H1 (cell line): ENCODE results near the gene EVX2. TPM values are rescaled to one million over a fixed set of nuclear protein-coding genes. Genes with fewer than 3 reads are reported as not detected.

Source experiments
- CTCF ChIA-PET: fragments of 300-600 bp; sonication (Branson Sonifier 250); formaldehyde crosslinking; loops from one replicate; lab custom pipeline; 2021; ENCODE audit not compliant: partially characterized antibody; lab: Charles Lee
- POLR2A ChIA-PET: fragments of 300-600 bp; sonication (Branson Sonifier 250); formaldehyde crosslinking; loops from one replicate; lab custom pipeline; 2021; ENCODE audit warnings: inconsistent platforms; ENCODE audit not compliant: partially characterized antibody; lab: Charles Lee
- DNase-seq, 2 experiments: peaks; one replicate each; pipeline versions ENCODE4 v3.0.0 to v3.0.0-alpha.2; 2010 to 2022; ENCODE audit warnings: low spot score in 2 of 2, low read depth in 1 of 2, mixed read lengths in 1 of 2
- FAIRE-seq: peaks from 2 replicates; lab custom pipeline; 2011; peaks lifted over from hg19 to GRCh38; lab: Jason Lieb, UNC
- H2AFZ ChIP-seq: 2 replicates; pipeline ENCODE4 v1.8.1; 2012; ENCODE audit warnings: low read length, inconsistent platforms
- H2AK5ac ChIP-seq: 2 replicates; pipeline ENCODE4 v1.6.1; 2013; ENCODE audit warnings: low read depth, low read length
- H2BK120ac ChIP-seq: replicated peaks from 2 replicates; pipeline ENCODE3; 2013; ENCODE audit warnings: low read depth, low read length, inconsistent platforms
- H2BK12ac ChIP-seq: 2 replicates; pipeline ENCODE4 v1.6.1; 2013; ENCODE audit warnings: low read depth, low read length
- H2BK15ac ChIP-seq: 2 replicates; pipeline ENCODE4 v1.6.1; 2013; ENCODE audit warnings: low read length
- H2BK20ac ChIP-seq: 2 replicates; pipeline ENCODE4 v1.6.1; 2013; ENCODE audit warnings: low read length
- H2BK5ac ChIP-seq: 2 replicates; pipeline ENCODE4 v1.6.1; 2013; ENCODE audit warnings: low read depth, low read length
- H3K14ac ChIP-seq: 2 replicates; pipeline ENCODE4 v1.6.1; 2013; ENCODE audit warnings: inconsistent platforms; ENCODE audit not compliant: insufficient read length
- H3K18ac ChIP-seq: 2 replicates; pipeline ENCODE4 v1.6.1; 2013; ENCODE audit warnings: low read length; ENCODE audit errors: extremely low read depth
- H3K23ac ChIP-seq: 2 replicates; pipeline ENCODE4 v1.6.1; 2013; ENCODE audit warnings: inconsistent platforms; ENCODE audit not compliant: insufficient read length
- H3K23me2 ChIP-seq: 2 replicates; pipeline ENCODE4 v1.6.1; 2013; ENCODE audit warnings: low read depth, low read length
- H3K27ac ChIP-seq: 2 replicates; pipeline ENCODE4 v1.6.1; 2011; ENCODE audit warnings: low read depth, low read length, inconsistent platforms
- H3K27me3 ChIP-seq, 4 experiments: replicated peaks in 1 of 4; 1 replicate in 1 of 4; 2 replicates in 3 of 4; pipeline versions ENCODE4 v1.6.1 to v1.8.1; 2011 to 2013; ENCODE audit warnings: low read length in 3 of 4, mild to moderate bottlenecking in 3 of 4, inconsistent platforms in 2 of 4, mixed read lengths in 2 of 4, moderate library complexity in 1 of 4; ENCODE audit not compliant: control insufficient read depth in 3 of 4, insufficient read depth in 3 of 4; ENCODE audit errors: extremely low read depth in 1 of 4
- H3K36me3 ChIP-seq, 4 experiments: 2 replicates each; pipeline versions ENCODE4 v1.6.1 to v1.8.1; 2011 to 2013; ENCODE audit warnings: mild to moderate bottlenecking in 4 of 4, low read length in 3 of 4, moderate library complexity in 2 of 4, control low read depth in 1 of 4, inconsistent platforms in 1 of 4; ENCODE audit not compliant: insufficient read depth in 4 of 4, control insufficient read depth in 2 of 4
- H3K4ac ChIP-seq: replicated peaks from 2 replicates; pipeline ENCODE3; 2013; ENCODE audit warnings: low read length, low read depth, mixed read lengths, inconsistent platforms; ENCODE audit not compliant: insufficient read length
- H3K4me1 ChIP-seq, 4 experiments: replicated peaks in 1 of 4; 1 replicate in 1 of 4; 2 replicates in 3 of 4; pipeline versions ENCODE4 v1.6.1 to v1.8.1; 2011 to 2013; ENCODE audit warnings: low read length in 3 of 4, inconsistent platforms in 2 of 4, mixed read lengths in 1 of 4; ENCODE audit not compliant: insufficient read depth in 4 of 4, control insufficient read depth in 3 of 4
- H3K4me2 ChIP-seq, 2 experiments: 2 replicates each; pipeline versions ENCODE4 v1.6.1 to v1.8.1; 2011 to 2013; ENCODE audit warnings: low read depth in 2 of 2, low read length in 2 of 2, control low read depth in 1 of 2, inconsistent platforms in 1 of 2, mild to moderate bottlenecking in 1 of 2; ENCODE audit not compliant: insufficient read depth in 1 of 2
- H3K4me3 ChIP-seq, 4 experiments: fragments of 200-600, 300-600 bp in 1 of 4; sonication (generic), shearing (Covaris generic), sonication (Bioruptor Twin) in 1 of 4; 2 replicates each; pipeline versions ENCODE4 v1.5.1 to v1.8.1; 2011 to 2016; ENCODE audit warnings: low read length in 4 of 4, low read depth in 3 of 4, control low read depth in 2 of 4, inconsistent platforms in 2 of 4, mild to moderate bottlenecking in 2 of 4, mixed read lengths in 1 of 4, moderate library complexity in 1 of 4; ENCODE audit not compliant: insufficient read depth in 2 of 4; ENCODE audit errors: extremely low read depth in 1 of 4
- H3K56ac ChIP-seq: replicated peaks from 2 replicates; pipeline ENCODE3; 2013; ENCODE audit warnings: low read depth, mild to moderate bottlenecking, mixed read lengths, low read length, inconsistent platforms; ENCODE audit not compliant: insufficient read length
- H3K79me1 ChIP-seq: 2 replicates; pipeline ENCODE4 v1.6.1; 2013; ENCODE audit warnings: low read depth, low read length, control low read depth
- H3K79me2 ChIP-seq, 2 experiments: 2 replicates each; pipeline versions ENCODE4 v1.6.1 to v1.8.1; 2012 to 2013; ENCODE audit warnings: low read length in 2 of 2, mild to moderate bottlenecking in 2 of 2, inconsistent platforms in 1 of 2; ENCODE audit not compliant: insufficient read depth in 2 of 2, control insufficient read depth in 1 of 2
- H3K9ac ChIP-seq, 4 experiments: replicated peaks in 1 of 4; 1 replicate in 1 of 4; 2 replicates in 3 of 4; pipeline versions ENCODE4 v1.6.1 to v1.8.1; 2011 to 2013; ENCODE audit warnings: low read depth in 3 of 4, low read length in 3 of 4, control low read depth in 2 of 4, mild to moderate bottlenecking in 2 of 4, moderate library complexity in 2 of 4, inconsistent platforms in 1 of 4; ENCODE audit errors: extremely low read depth in 1 of 4
- H3K9me3 ChIP-seq, 2 experiments: 2 replicates each; pipeline versions ENCODE4 v1.6.1 to v1.8.1; 2012 to 2013; ENCODE audit warnings: mild to moderate bottlenecking in 2 of 2, moderate library complexity in 2 of 2, control low read depth in 1 of 2, inconsistent platforms in 1 of 2, low read depth in 1 of 2, low read length in 1 of 2, mixed read lengths in 1 of 2; ENCODE audit not compliant: insufficient read depth in 2 of 2
- H4K20me1 ChIP-seq, 2 experiments: replicated peaks in 1 of 2; 2 replicates each; pipeline versions ENCODE3 to v1.8.1; 2011 to 2013; ENCODE audit warnings: inconsistent platforms in 2 of 2, low read length in 2 of 2, mild to moderate bottlenecking in 1 of 2; ENCODE audit not compliant: insufficient read depth in 2 of 2, control insufficient read depth in 1 of 2
- H4K5ac ChIP-seq: 2 replicates; pipeline ENCODE4 v1.6.1; 2013; ENCODE audit warnings: low read length, low read depth, mixed read lengths, inconsistent platforms; ENCODE audit not compliant: insufficient read length
- H4K8ac ChIP-seq: 2 replicates; pipeline ENCODE4 v1.8.0; 2013; ENCODE audit warnings: mild to moderate bottlenecking, moderate library complexity, low read length, inconsistent platforms; ENCODE audit not compliant: insufficient read depth; ENCODE audit errors: extremely low read depth
- H4K91ac ChIP-seq: replicated peaks from 2 replicates; pipeline ENCODE3; 2013; ENCODE audit warnings: low read length, mixed read lengths, inconsistent platforms; ENCODE audit not compliant: insufficient read length
- CTBP2 ChIP-seq: IDR thresholded peaks from 2 replicates; pipeline ENCODE4 v1.7.0; 2011; ENCODE audit warnings: borderline replicate concordance, mild to moderate bottlenecking, moderate library complexity, mixed read lengths, low read length; ENCODE audit not compliant: insufficient read depth, insufficient read length
- EGR1 ChIP-seq: IDR thresholded peaks from 2 replicates; pipeline ENCODE4 v1.6.1; 2011; ENCODE audit warnings: low read depth, low read length, borderline replicate concordance
- EZH2 ChIP-seq: fragments of 200-600 bp; sonication (generic); IDR thresholded peaks from 2 replicates; pipeline ENCODE4 v1.7.1; 2012; ENCODE audit warnings: low read depth, mild to moderate bottlenecking, moderate library complexity, low read length, inconsistent platforms; ENCODE audit not compliant: severe bottlenecking
- HDAC2 ChIP-seq, 2 experiments: fragments of 300-600 bp in 1 of 2; sonication (generic) in 1 of 2; IDR thresholded peaks; 2 replicates each; pipeline ENCODE4 v1.6.1; 2011 to 2012; ENCODE audit warnings: low read depth in 2 of 2, low read length in 2 of 2, mild to moderate bottlenecking in 2 of 2, moderate library complexity in 2 of 2, borderline replicate concordance in 1 of 2, inconsistent platforms in 1 of 2
- KDM1A ChIP-seq: fragments of 200-600, 300-600 bp; sonication (generic); IDR thresholded peaks from 2 replicates; pipeline ENCODE4 v1.7.1; 2016; ENCODE audit warnings: mild to moderate bottlenecking, low read length, borderline replicate concordance
- KDM5A ChIP-seq: fragments of 200-600 bp; IDR thresholded peaks from 2 replicates; pipeline ENCODE4 v1.7.1; 2012; ENCODE audit warnings: mild to moderate bottlenecking, low read length, inconsistent platforms, mixed read lengths
- RBBP5 ChIP-seq: IDR thresholded peaks from 2 replicates; pipeline ENCODE4 v1.7.1; 2012; ENCODE audit warnings: low read depth, mild to moderate bottlenecking, inconsistent platforms, low read length, moderate library complexity, borderline replicate concordance
- RNF2 ChIP-seq: fragments of 200-900, 300-1000 bp; sonication (generic); IDR thresholded peaks from 2 replicates; pipeline ENCODE4 v1.7.1; 2016; ENCODE audit warnings: borderline replicate concordance, low read depth, mild to moderate bottlenecking, antibody characterized with exemption, low read length; ENCODE audit not compliant: poor library complexity, severe bottlenecking; ENCODE audit errors: missing control alignments
- WGBS, 2 experiments: shearing (Covaris generic) in 1 of 2; methylation state at CpG; one replicate each; pipeline versions ENCODE4 v1.1.6 to v1.1.7; 2013 to 2015; ENCODE audit warnings: low lambda C conversion rate in 2 of 2, mixed read lengths in 2 of 2, inconsistent platforms in 1 of 2, low coverage in 1 of 2, missing lambda C conversion rate in 1 of 2; ENCODE audit not compliant: insufficient replicate concordance in 2 of 2, insufficient coverage in 1 of 2, insufficient read length in 1 of 2; ENCODE audit errors: extremely low coverage in 1 of 2, missing lambda C conversion rate in 1 of 2; 5-methylcytosine and 5-hydroxymethylcytosine counted together
- polyA plus RNA-seq, 7 experiments: library from polyadenylated mRNA; depleted of rRNA in 3 of 7; stranded (reverse) in 5 of 7; unstranded in 2 of 7; fragments of >200 nt in 5 of 7; fragments of 200-250 nt in 2 of 7; gene quantifications; 1 replicate in 5 of 7; 2 replicates in 1 of 7; 4 replicates in 1 of 7; pipeline versions ENCODE4 v1.2.1 to v1.2.3, GENCODE V29; 2011 to 2013; ENCODE audit warnings: missing spikeins in 2 of 7, mixed read lengths in 2 of 7
- total RNA-seq: library from RNA; stranded (reverse); fragmentation: NEBNext Ultra II Directional; extraction: Animal tissue kit (Norgen Biotek cat#: 25700); gene quantifications from 2 replicates; pipeline ENCODE4 v1.2.1, GENCODE V29; 2021

EVX2 gene
- total and polyA plus RNA-seq, 2 of the 8 experiments (the other 6 are each of a cell fraction or from before 2014, with no cell fraction given): not detected

DNA sequence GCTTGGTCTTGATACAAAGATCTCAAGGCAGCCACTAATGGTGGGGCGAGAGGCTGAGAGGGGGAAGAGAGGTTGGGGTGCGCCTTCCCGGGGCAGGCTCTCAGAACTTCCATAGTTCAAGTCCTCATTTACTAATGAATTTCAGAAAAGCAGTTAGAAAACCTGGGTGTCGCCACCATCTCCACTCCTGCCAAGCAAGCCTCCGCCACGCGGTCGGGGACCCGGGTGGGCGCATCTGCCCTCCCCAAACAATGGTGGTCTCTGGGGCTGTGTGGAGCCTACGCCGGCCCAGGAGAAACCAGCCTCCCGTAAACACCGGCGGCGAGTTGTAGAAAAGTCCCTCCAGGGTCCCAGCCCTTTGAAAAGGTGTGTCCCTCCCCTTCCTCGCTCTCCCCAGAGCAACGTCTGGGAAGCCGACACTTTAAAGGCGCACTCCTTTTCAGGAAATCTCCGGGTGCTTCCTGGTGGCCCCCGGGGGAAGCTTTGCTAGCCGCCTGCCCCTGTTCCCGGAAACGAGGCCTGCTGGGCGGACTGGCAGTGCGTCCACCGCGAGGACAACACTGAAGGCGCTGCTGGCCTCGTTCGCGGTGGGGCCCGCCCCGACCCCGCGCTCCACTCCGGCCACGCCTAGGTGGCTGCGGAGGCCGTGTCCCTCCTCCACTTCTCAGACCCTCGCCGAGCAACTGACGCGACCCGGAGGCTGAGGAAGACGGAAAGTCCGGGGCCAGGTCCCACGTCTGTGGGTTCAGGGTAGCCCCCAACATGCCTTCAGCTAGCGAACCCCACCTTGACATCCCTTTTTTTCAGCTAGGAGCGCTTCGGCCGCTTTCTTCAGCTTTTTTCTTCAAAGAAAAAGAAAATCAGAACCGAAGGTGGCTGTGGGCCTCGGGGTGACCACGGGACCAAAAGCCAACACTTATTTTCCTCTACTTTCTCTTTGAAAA, 16.8 kb downstream of the EVX2 start:
- Histone ChIP-seq H3K56ac (no peak overlapping the region), H2BK12ac (no peak overlapping the region), H3K14ac (no peak overlapping the region), H3K27ac (no peak overlapping the region), H3K79me2 (no peaks in the 10 kb centered on the region), H2BK15ac (no peak overlapping the region), H4K5ac (no peak overlapping the region), H4K8ac (peak overlapping the region; percentile 37; the same call in 1 of the 2 replicates), H3K18ac (no peak overlapping the region), H3K4me3 (peak overlapping the region; percentile 13 to 54 (median 28); a peak in 7 of 8 replicates), H3K4me1 (peaks cover 0 to 19% (median 11%) of the 10 kb centered on the region in 4 experiments; a peak in 4 of 7 replicates), H2BK20ac (no peak overlapping the region), H3K36me3 (no peaks in the 10 kb centered on the region), H2BK120ac (no peak overlapping the region), H3K9me3 (no peaks in the 10 kb centered on the region), H4K20me1 (peaks cover 7 to 13% of the 10 kb centered on the region in 2 experiments), H3K23ac (no peak overlapping the region), H2AFZ (no peak overlapping the region), H3K9ac (no peak overlapping the region), H2AK5ac (no peak overlapping the region), H2BK5ac (no peak overlapping the region), H4K91ac (no peak overlapping the region), H3K27me3 (peaks cover 68 to 79% (median 73%) of the 10 kb centered on the region in 4 experiments), H3K4me2 (peak overlapping the region; percentile 53 to 75), H3K79me1 (no peaks in the 10 kb centered on the region), H3K23me2 (no peaks in the 10 kb centered on the region; the same call in 1 of the 2 replicates), H3K4ac (no peak overlapping the region)
- 9% methylated on average over 54 of the region's 56 CpGs; no CpG with 5 or more reads in 1 of the 2 experiments for WGBS, 2 experiments
- no peak for FAIRE-seq
- ChIA-PET CTCF (interaction anchor here (0.9 kb wide), 1 partner anchor 696 kb away, joined by 3 read pairs; no protein-coding TSS in a partner anchor), POLR2A (no interaction called here)
- peak in 1 of 2 experiments; percentile 66 for DNase-seq
- TF ChIP-seq EZH2: peak; percentile 74
- peak; percentile 50 for TF ChIP-seq CTBP2
- peak; percentile 3 for TF ChIP-seq RNF2
- no peak for TF ChIP-seq KDM5A
- TF ChIP-seq RBBP5: no peak
- TF ChIP-seq KDM1A: no peak
- TF ChIP-seq HDAC2 (IDR thresholded peaks at IDR 0.05; ENCODE audit: borderline replicate concordance in 1 of 2, low read depth in 2 of 2, low read length in 2 of 2): 0 out of 4 replicates have a peak, but pooled peaks of 1 of the 2 experiments have one; percentile 17
- TF ChIP-seq EGR1: peak; percentile 54; the same call in 1 of the 2 replicates
